Measurements from ENCODE around the gene CHAC1. TPM values are rescaled to one million over a fixed set of nuclear protein-coding genes. Genes with fewer than 3 reads are reported as not detected.

CHAC1 gene
- total RNA-seq, 2 donors from 2014 or later: 0.18 to 2.7 TPM

- H3K4me1 ChIP-seq (replicated peaks): peaks cover 25% of the 10 kb centered on the region
- TF ChIP-seq POLR2AphosphoS5 (IDR thresholded peaks at IDR 0.05) (no peak), CTCF (IDR thresholded peaks at IDR 0.05) (peak in 1 of 4 experiments; percentile 34)
- WGBS: under 1% methylated on average over 46 of the region's 46 CpGs
- H3K27me3 ChIP-seq (replicated peaks; ENCODE audit: insufficient read depth): peaks cover 15% of the 10 kb centered on the region
- intact Hi-C loops (cut with DNase I): no loop called here
- H3K4me3 ChIP-seq: peak overlapping the region; percentile 33 to 35
- no peak for DNase-seq (ENCODE audit: low spot score)
- H3K9me3 ChIP-seq: no peaks in the 10 kb centered on the region
- H3K27ac ChIP-seq: peak overlapping the region in 1 of 2 donors; percentile 22
- H3K36me3 ChIP-seq: no peaks in the 10 kb centered on the region
Measured at GRCh38 chr15:40930430-40931299, 22.6 kb upstream of the CHAC1 start.

- H3K4me3 ChIP-seq: peak overlapping the region in 1 of 2 donors; percentile 33
- 71% methylated on average over 16 of the region's 16 CpGs for WGBS
- TF ChIP-seq CTCF (IDR thresholded peaks at IDR 0.05) (peak in 1 of 4 experiments; percentile 15), POLR2AphosphoS5 (IDR thresholded peaks at IDR 0.05) (peak; percentile 40), POLR2A (IDR thresholded peaks at IDR 0.05) (no peak)
- peaks cover 19% of the 10 kb centered on the region for H3K4me1 ChIP-seq (replicated peaks)
- H3K27ac ChIP-seq: peak overlapping the region in 1 of 2 donors; percentile 15
- H3K36me3 ChIP-seq: no peaks in the 10 kb centered on the region
- H3K9me3 ChIP-seq: no peaks in the 10 kb centered on the region
- H3K27me3 ChIP-seq (replicated peaks; ENCODE audit: insufficient read depth): peaks cover 8% of the 10 kb centered on the region
- DNase-seq (ENCODE audit: low spot score): no peak
- intact Hi-C loops (cut with DNase I): no loop called here
Measured at GRCh38 chr15:40931300-40932142, 21.8 kb upstream of the CHAC1 start.

- 88% methylated on average over 8 of the region's 8 CpGs for WGBS
- intact Hi-C loops (cut with DNase I): no loop called here
- no peak for DNase-seq (ENCODE audit: low spot score)
- no peak overlapping the region for H3K27ac ChIP-seq
- TF ChIP-seq CTCF (IDR thresholded peaks at IDR 0.05) (no peak), POLR2AphosphoS5 (IDR thresholded peaks at IDR 0.05) (no peak), POLR2A (IDR thresholded peaks at IDR 0.05) (no peak)
- H3K4me3 ChIP-seq: no peak overlapping the region
- H3K36me3 ChIP-seq: no peaks in the 10 kb centered on the region
- peaks cover 2% of the 10 kb centered on the region for H3K27me3 ChIP-seq (replicated peaks; ENCODE audit: insufficient read depth)
- H3K4me1 ChIP-seq (replicated peaks): peaks cover 19% of the 10 kb centered on the region
- H3K9me3 ChIP-seq: no peaks in the 10 kb centered on the region
Measured at GRCh38 chr15:40932156-40932555, 21.1 kb upstream of the CHAC1 start.

GRCh38 chr15:40932649-40933516 is 20.4 kb upstream of the CHAC1 start:
- no peak for DNase-seq (ENCODE audit: low spot score)
- H3K4me3 ChIP-seq: no peak overlapping the region
- TF ChIP-seq POLR2A (IDR thresholded peaks at IDR 0.05): no peak
- no peak for TF ChIP-seq CTCF (IDR thresholded peaks at IDR 0.05)
- TF ChIP-seq POLR2AphosphoS5 (IDR thresholded peaks at IDR 0.05): no peak
- H3K9me3 ChIP-seq: no peaks in the 10 kb centered on the region
- H3K36me3 ChIP-seq: no peaks in the 10 kb centered on the region
- peaks cover 19% of the 10 kb centered on the region for H3K4me1 ChIP-seq (replicated peaks)
- intact Hi-C loops (cut with DNase I): no loop called here
- 73% methylated on average over 11 of the region's 11 CpGs for WGBS
- H3K27ac ChIP-seq: no peak overlapping the region
- peaks cover 2% of the 10 kb centered on the region for H3K27me3 ChIP-seq (replicated peaks; ENCODE audit: insufficient read depth)
